Left ventricle myocardium inferior (tissue), 1 donor: ENCODE results near the gene ODF2. TPM values are rescaled to one million over a fixed set of nuclear protein-coding genes. Genes with fewer than 3 reads are reported as not detected.
"Not testable (repeated sequence)": the region's sequence is repeated elsewhere in the genome, so short reads cannot be mapped to it uniquely, and the experiment has no call there.

Experiments
- DNase-seq: peaks from one replicate; pipeline ENCODE4 v3.0.0-alpha.2; 2020
- H3K27ac ChIP-seq: fragments of 200-600 bp; replicated peaks from 2 replicates; pipeline ENCODE4 v1.8.0; 2021
- H3K27me3 ChIP-seq: fragments of 200-600 bp; 2 replicates; pipeline ENCODE4 v1.8.0; 2021; ENCODE audit warnings: low read depth
- H3K36me3 ChIP-seq: fragments of 200-600 bp; 2 replicates; pipeline ENCODE4 v1.8.0; 2021
- H3K4me1 ChIP-seq: fragments of 200-600 bp; 2 replicates; pipeline ENCODE4 v1.8.0; 2021
- H3K4me3 ChIP-seq: fragments of 200-600 bp; 2 replicates; pipeline ENCODE4 v1.8.0; 2021; ENCODE audit warnings: mild to moderate bottlenecking, moderate library complexity
- H3K9me3 ChIP-seq: fragments of 200-600 bp; replicated peaks from 2 replicates; pipeline ENCODE4 v1.8.0; 2021
- CTCF ChIP-seq: fragments of 200-600 bp; IDR thresholded peaks from 2 replicates; pipeline ENCODE4 v1.8.0; 2021; ENCODE audit warnings: antibody characterized with exemption, mild to moderate bottlenecking, borderline replicate concordance
- intact Hi-C: fragments of 100-400 bp; cut with micrococcal nuclease; formaldehyde crosslinking; loops from one replicate; pipeline ENCODE4 v1.11.0; 2022
- total RNA-seq: library from RNA; stranded (reverse); fragmentation: NEBNext Ultra II Directional; extraction: Animal tissue kit (Norgen Biotek cat#: 25700); gene quantifications from one replicate; pipeline ENCODE4 v1.2.1, GENCODE V29; 2021
- donor health status: DM: no; HTN: yes; CAD: no; lungs with severe emphysema.

The ODF2 gene
- total RNA-seq, 1 donor from 2014 or later: 16.7 TPM

GRCh38 chr9:128434340-128434739, 21.5 kb upstream of the ODF2 start:
- no peak for TF ChIP-seq CTCF
- Histone ChIP-seq H3K4me3 (no peak overlapping the region), H3K27me3 (no peaks in the 10 kb centered on the region), H3K4me1 (peaks cover 8% of the 10 kb centered on the region), H3K36me3 (no peaks in the 10 kb centered on the region), H3K9me3 (no peaks in the 10 kb centered on the region), H3K27ac (no peak overlapping the region)
- DNase-seq: no peak
- intact Hi-C loops: no loop called here

- Histone ChIP-seq H3K9me3 (no peaks in the 10 kb centered on the region), H3K27me3 (no peaks in the 10 kb centered on the region), H3K27ac (no peak overlapping the region), H3K36me3 (no peaks in the 10 kb centered on the region), H3K4me1 (peaks cover 8% of the 10 kb centered on the region), H3K4me3 (no peak overlapping the region)
- no peak for TF ChIP-seq CTCF
- intact Hi-C loops: no loop called here
- no peak for DNase-seq
These were observed 20.2 kb upstream of the ODF2 start for GRCh38 chr9:128435611-128436010.

GRCh38 chr9:128438343-128439109, 17.3 kb upstream of the ODF2 start:
- Histone ChIP-seq H3K27me3 (no peaks in the 10 kb centered on the region), H3K27ac (peak overlapping the region; percentile 49), H3K4me3 (no peak overlapping the region), H3K36me3 (no peaks in the 10 kb centered on the region), H3K4me1 (peaks cover 8% of the 10 kb centered on the region), H3K9me3 (no peaks in the 10 kb centered on the region)
- DNase-seq: peak; percentile 87
- intact Hi-C loops: no loop called here
- peak; percentile 97 for TF ChIP-seq CTCF

GRCh38 chr9:128439273-128439672, 16.5 kb upstream of the ODF2 start:
- Histone ChIP-seq H3K4me3 (no peak overlapping the region), H3K27ac (peak overlapping the region; percentile 49), H3K27me3 (no peaks in the 10 kb centered on the region), H3K9me3 (no peaks in the 10 kb centered on the region), H3K4me1 (peaks cover 8% of the 10 kb centered on the region), H3K36me3 (no peaks in the 10 kb centered on the region)
- intact Hi-C loops: no loop called here
- TF ChIP-seq CTCF: no peak
- DNase-seq: no peak

- Histone ChIP-seq H3K4me1 (peaks cover 8% of the 10 kb centered on the region), H3K27ac (no peak overlapping the region), H3K4me3 (no peak overlapping the region), H3K9me3 (no peaks in the 10 kb centered on the region), H3K36me3 (no peaks in the 10 kb centered on the region), H3K27me3 (no peaks in the 10 kb centered on the region)
- no peak for DNase-seq
- intact Hi-C loops: no loop called here
- TF ChIP-seq CTCF: no peak
These were observed 13.7 kb upstream of the ODF2 start for GRCh38 chr9:128442150-128442549.

GRCh38 chr9:128446505-128446904, 9.3 kb upstream of the ODF2 start:
- H3K4me3 ChIP-seq, H3K36me3 ChIP-seq, H3K9me3 ChIP-seq, H3K27me3 ChIP-seq, H3K4me1 ChIP-seq, DNase-seq, intact Hi-C loops, H3K27ac ChIP-seq: not testable (repeated sequence)
